ENCODE measurements around the gene TCIRG1. TPM values are rescaled to one million over a fixed set of nuclear protein-coding genes. Genes with fewer than 3 reads are reported as not detected.

Gene TCIRG1
- polyA plus RNA-seq, 1 experiment = 26.5 TPM

DNA sequence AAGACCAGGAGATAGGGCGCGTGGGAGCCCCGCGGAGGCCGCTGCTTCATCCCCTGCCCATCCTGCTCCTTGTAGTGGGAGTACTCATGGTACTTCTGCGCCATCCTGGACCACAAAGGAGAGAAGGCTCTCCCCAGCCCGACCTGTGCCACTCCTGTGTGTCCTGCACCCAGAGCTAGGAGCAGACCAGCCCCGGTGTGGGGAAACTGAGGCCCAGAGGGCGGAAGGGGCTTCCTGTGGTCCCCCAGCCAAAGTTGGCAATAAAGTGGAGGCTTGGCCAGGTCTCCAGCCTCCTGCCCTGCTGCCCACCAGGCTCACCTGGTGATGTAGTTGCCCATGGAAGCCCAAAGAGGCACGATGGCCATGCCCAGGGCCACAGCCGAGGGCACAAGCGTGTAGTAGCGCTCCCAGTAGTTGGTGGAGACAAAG, 39.6 kb upstream of the TCIRG1 start:
- H3K27ac ChIP-seq (ENCODE audit: low read depth, low read length) = no peak overlapping the region
- TF ChIP-seq, protein P1, sequence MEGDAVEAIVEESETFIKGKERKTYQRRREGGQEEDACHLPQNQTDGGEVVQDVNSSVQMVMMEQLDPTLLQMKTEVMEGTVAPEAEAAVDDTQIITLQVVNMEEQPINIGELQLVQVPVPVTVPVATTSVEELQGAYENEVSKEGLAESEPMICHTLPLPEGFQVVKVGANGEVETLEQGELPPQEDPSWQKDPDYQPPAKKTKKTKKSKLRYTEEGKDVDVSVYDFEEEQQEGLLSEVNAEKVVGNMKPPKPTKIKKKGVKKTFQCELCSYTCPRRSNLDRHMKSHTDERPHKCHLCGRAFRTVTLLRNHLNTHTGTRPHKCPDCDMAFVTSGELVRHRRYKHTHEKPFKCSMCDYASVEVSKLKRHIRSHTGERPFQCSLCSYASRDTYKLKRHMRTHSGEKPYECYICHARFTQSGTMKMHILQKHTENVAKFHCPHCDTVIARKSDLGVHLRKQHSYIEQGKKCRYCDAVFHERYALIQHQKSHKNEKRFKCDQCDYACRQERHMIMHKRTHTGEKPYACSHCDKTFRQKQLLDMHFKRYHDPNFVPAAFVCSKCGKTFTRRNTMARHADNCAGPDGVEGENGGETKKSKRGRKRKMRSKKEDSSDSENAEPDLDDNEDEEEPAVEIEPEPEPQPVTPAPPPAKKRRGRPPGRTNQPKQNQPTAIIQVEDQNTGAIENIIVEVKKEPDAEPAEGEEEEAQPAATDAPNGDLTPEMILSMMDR (IDR thresholded peaks at IDR 0.05; ENCODE audit: low read depth, low read length) = no peak
- CTCF ChIA-PET = no interaction called here
- POLR2A ChIA-PET = no interaction called here
- no peak overlapping the region for H3K4me3 ChIP-seq (ENCODE audit: low read depth, low read length)
- DNase-seq (ENCODE audit: low read depth, low spot score) = no peak
- H3K27me3 ChIP-seq (ENCODE audit: control insufficient read depth, insufficient read depth, low read length) = no peaks in the 10 kb centered on the region
- H3K9me3 ChIP-seq (ENCODE audit: control insufficient read depth, insufficient read depth, low read length) = peaks cover 5% of the 10 kb centered on the region; the same call in 1 of the 2 replicates

DNA sequence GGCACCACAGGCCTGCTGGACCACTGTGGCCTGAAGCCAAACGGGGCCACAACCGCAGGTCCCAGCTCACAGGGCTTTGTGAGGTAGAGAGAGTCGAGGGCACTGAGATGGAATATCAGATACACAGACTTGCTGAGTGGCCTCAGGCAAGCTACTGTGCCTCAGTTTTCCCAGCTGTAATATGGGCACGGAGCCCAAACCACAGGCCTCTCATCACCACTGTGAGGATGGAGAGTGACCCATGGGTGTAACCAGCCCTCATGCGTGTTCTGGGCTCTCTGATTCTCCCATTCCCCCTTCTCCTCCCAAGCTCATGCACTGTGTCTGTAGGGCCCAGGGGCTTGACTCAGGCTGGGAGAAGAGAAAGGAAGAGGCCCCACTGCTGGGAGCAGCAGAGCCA, 39.1 kb upstream of the TCIRG1 start:
- ChIA-PET CTCF (no interaction called here), POLR2A (no interaction called here)
- DNase-seq (ENCODE audit: low read depth, low spot score) = no peak
- H3K4me3 ChIP-seq (ENCODE audit: low read depth, low read length) = no peak overlapping the region
- peaks cover 5% of the 10 kb centered on the region; the same call in 1 of the 2 replicates for H3K9me3 ChIP-seq (ENCODE audit: control insufficient read depth, insufficient read depth, low read length)
- TF ChIP-seq, protein P1 (IDR thresholded peaks at IDR 0.05; ENCODE audit: low read depth, low read length) = no peak
- H3K27ac ChIP-seq (ENCODE audit: low read depth, low read length) = no peak overlapping the region
- no peaks in the 10 kb centered on the region for H3K27me3 ChIP-seq (ENCODE audit: control insufficient read depth, insufficient read depth, low read length)

DNA sequence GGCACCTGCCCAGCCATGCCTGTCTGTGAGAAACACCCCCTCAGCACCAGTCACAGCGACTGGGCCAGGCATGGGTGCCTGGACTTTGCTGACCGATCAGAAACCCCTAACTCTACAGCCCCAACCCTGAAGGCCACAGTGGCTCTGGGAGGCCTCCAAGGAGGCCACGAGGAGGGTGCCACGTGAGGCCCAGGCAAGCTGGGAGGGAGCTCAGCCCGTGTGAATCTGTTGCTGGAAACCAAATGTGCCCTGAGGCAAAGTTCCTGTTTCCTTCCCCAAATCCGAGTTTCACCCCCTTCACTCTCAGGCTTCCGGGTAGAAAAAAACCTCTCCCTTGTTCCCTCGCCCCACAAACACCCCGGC, 36.3 kb upstream of the TCIRG1 start:
- Histone ChIP-seq H3K4me3 (ENCODE audit: low read depth, low read length) (no peak overlapping the region), H3K9me3 (ENCODE audit: control insufficient read depth, insufficient read depth, low read length) (no peaks in the 10 kb centered on the region; the same call in 1 of the 2 replicates), H3K27ac (ENCODE audit: low read depth, low read length) (no peak overlapping the region), H3K27me3 (ENCODE audit: control insufficient read depth, insufficient read depth, low read length) (no peaks in the 10 kb centered on the region)
- ChIA-PET CTCF (interaction anchor here (1.1 kb wide), 1 partner anchor 9 kb away, joined by 4 read pairs; no protein-coding TSS in a partner anchor), POLR2A (interaction anchor here (0.9 kb wide), 1 partner anchor 38 kb away, joined by 3 read pairs; no protein-coding TSS in a partner anchor)
- TF ChIP-seq, protein P1 (IDR thresholded peaks at IDR 0.05; ENCODE audit: low read depth, low read length) = no peak
- DNase-seq (ENCODE audit: low read depth, low spot score) = no peak

DNA sequence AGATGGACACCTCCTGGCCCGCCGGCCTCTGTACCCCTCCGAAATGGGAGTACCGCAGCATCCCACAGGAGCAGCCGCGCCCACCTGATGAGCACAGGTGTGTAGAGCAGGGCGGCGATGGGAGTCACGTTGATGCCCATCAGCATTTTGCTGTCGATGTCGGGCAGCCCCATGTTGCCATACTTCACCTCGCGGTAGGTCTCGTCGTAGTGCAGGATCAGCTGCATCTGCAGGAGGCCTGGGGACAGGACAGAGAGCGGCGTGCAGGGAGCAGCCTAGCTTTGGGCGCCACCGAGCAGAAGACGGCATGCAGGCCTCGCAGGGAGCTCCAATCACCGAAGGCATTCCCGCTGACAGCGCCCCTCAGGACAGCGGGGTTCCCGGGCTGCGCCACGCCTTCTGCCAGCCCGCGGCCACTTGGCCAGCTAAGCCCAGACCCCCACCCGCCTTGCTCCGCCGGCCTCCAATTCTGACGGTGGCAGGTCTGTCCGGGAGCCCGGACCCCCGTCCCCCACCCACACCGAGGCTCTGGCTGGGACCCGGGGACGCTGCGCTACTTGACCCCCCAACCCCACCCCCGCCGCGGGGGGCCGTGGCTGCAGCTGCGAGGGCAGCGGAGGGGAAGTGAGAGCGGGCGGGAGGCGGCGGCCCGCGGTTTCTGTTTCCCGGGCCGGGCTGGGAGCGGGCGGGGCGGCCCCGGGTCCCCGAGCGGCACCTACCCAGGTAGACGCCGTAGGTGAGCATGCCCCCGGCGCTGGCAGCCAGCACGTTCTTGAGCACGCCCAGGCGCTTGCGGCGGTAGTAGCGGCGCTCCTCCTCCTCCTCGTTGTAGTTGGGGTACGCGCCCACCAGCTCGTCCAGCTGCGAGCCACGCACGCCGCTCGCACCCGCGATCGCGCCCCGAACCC, 35.6 kb upstream of the TCIRG1 start:
- no peaks in the 10 kb centered on the region for H3K27me3 ChIP-seq (ENCODE audit: control insufficient read depth, insufficient read depth, low read length)
- ChIA-PET POLR2A (interaction anchor here (0.9 kb wide), 1 partner anchor 38 kb away, joined by 3 read pairs; no protein-coding TSS in a partner anchor), CTCF (interaction anchor here (1.1 kb wide), 1 partner anchor 9 kb away, joined by 4 read pairs; no protein-coding TSS in a partner anchor)
- H3K27ac ChIP-seq (ENCODE audit: low read depth, low read length) = no peak overlapping the region
- H3K9me3 ChIP-seq (ENCODE audit: control insufficient read depth, insufficient read depth, low read length) = no peaks in the 10 kb centered on the region; the same call in 1 of the 2 replicates
- TF ChIP-seq, protein P1 (IDR thresholded peaks at IDR 0.05; ENCODE audit: low read depth, low read length) = no peak
- peak overlapping the region; percentile 65 for H3K4me3 ChIP-seq (ENCODE audit: low read depth, low read length)
- no peak for DNase-seq (ENCODE audit: low read depth, low spot score)

All from AG04450 (cell line).